GM21367 (cell line): Measurements from ENCODE around the gene SPIN2B.
"Not testable (repeated sequence)": the region's sequence is repeated elsewhere in the genome, so short reads cannot be mapped to it uniquely, and the experiment has no call there.

Experiments
- ATAC-seq: cut with Tn5 transposase; IDR thresholded peaks from one replicate; pipeline ENCODE4 v1.9.1; 2021; ENCODE audit not compliant: unreplicated experiment

Gene SPIN2B

DNA sequence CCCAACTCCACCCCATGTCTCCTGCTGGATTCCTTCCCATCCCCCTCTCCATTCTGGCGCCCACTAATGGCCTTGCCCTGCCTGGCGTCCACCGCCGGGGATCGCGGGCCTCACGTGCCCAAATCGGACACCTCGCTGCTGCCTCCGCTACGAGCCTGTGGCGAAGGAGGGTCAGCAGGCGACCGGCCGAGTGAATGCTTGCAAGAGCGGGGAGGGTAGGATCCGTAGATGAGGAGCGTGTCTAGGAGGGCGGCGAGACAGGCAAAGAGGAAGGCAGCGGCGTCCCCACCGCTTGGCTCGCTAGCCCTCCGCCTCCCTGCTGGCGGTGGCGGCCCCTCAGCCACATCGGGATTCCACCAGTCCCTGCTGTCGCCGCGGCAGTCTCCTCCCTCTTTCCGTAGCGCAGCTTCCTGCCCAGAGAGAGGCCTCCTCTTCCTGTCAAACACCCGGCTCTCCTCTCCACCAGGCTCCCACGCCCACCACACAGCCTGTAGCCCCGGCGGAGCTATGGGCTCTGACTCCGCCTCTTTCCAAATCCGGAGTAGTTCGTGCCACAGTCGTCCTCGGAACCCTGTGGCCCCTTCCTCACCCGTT lies at the start of gene SPIN2B:
SPIN2B (minus strand) TSS at position 387 of the 594 bp plus-strand sequence.
- ATAC-seq: peak; percentile 99

DNA sequence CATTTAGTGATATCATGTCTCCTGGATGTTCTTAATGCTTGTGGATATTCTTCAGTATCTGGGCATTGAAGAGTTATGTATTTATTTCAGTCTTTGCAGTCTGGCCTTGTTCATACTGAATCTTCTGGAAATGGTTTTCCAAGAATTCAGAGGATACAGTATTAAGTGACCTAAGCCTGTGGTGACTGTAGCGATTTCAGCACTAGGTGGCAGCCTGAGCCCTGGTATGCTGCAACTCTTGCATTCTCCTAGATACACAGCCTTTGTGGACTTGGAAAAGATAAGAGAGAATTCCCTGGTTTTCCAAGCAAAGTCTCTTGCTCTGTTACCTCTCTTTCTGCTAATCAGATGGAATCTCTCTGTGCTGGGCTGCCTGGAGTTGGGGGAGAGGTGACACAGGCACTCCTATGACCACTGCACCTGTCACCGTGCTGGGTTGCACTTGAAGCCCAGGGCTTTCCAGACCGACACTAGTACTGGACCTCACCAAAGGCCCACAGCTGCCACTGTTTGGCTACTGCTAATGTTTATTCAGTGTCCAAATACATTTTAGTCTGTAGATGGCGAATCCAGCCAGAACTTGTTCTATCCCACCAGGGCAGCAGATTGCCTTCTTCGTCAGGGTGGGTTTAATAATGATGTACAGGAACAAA lies 35.2 kb upstream of the SPIN2B start:
- no peak for ATAC-seq

DNA sequence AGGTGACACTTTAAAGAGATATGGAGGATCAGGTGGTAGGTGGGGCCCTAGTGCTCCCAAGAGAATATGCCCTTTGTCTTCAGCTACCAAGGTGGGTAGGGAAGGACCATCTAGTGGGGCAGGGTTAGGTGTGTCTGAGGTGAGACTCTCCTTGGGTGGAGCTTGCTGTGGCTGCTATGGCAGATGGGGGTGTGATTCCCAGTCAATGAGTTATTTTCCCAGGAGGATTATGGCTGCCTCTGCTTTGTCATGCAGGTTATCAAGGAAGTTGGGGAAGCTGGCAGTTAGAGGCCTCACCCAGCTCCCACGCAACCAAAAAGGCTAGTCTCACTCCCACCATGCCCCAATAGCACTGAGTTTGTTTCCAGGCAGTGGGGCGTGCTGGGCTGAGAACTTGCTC lies 33.8 kb upstream of the SPIN2B start:
- no peak for ATAC-seq

DNA sequence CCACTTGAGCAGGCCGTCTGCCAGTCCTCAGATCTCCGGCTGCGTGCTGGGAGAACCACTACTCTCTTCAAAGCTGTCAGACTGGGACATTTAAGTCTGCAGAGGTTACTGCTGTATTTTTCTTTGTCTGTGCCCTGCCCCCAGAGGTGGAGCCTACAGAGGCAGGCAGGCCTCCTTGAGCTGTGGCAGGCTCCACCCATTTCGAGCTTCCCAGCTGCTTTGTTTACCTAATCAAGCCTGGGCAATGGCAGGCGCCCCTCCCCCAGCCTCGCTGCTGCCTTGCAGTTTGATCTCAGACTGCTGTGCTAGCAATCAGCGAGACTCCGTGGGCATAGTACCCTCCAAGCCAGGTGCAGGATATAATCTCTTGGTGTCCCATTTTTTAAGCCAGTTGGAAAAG lies 30.9 kb upstream of the SPIN2B start:
- ATAC-seq: not testable (repeated sequence)

DNA sequence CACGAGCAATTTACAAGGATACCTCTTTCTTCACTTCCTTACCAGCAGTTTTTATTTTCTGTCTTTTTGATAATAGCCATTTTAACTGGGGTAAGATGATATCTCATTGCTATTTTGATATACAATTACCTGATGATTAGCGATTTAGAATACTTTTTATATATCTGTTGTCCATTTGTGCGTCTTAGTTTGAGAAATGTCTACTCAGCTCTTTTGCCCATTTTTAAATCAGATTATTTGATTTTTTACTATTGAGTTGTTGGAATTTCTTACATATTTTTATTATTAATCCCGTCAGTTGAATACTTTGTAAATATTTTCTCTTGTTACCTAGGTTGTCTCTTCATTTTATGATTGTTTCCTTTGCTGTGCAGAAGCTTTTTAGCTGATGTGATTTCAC lies 17.3 kb upstream of the SPIN2B start:
- no peak for ATAC-seq

DNA sequence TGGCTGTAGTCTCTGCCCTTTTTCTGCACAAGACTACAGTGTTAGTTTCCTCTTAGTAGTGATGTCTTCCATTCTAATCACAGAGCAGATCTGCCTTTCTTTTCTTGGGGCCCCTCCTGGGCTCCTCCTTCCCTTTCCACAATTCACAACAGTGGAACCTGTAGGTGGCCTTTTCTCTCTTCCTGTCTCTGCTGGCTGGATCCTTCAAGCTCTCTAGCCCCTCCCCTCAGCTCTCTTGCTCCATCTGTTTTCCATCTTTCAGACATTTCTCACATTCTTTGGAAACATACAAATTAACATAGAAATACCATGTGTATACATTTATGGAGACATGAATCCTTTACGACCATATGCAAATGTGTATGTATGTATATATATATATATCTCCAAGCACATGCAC lies 16.2 kb upstream of the SPIN2B start:
- no peak for ATAC-seq

DNA sequence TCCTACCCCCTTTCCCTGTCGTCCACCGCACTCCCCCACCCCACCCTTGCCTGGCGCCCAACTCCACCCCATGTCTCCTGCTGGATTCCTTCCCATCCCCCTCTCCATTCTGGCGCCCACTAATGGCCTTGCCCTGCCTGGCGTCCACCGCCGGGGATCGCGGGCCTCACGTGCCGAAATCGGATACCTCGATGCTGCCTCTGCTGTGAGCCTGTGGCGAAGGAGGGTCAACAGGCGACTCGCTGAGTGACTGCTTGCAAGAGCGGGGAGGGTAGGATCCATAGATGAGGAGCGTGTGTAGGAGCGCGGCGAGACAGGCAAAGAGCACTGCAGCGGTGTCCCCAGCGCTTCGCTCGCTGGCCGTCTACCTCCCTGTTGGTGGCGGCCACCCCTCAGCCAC lies 15.7 kb upstream of the SPIN2B start, which contains the start of gene SPIN2A:
SPIN2A (minus strand) TSS at position 325 of the 400 bp plus-strand sequence. CDS start 800 bp downstream, outside the sequence.
- not testable (repeated sequence) for ATAC-seq

DNA sequence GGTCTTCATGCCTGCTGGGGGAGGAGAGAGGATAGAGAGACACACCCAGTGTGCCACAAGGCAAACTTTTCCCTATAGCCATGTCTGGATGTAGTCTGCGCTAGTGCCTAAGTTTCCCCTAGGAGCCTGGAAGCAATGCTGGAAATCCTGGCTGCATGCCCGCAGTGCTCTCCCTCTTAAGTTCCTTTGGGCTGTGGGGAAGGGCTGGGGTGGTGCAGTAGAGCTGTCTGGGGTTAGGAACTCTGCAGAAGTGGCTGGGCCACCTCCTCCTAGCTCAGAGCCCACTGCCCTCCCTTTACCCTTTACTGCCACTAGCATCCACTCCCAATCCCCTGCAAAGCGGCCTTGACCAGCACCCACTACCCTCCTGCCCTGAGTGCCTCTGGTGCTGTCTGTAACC lies 15.2 kb upstream of the SPIN2B start:
- ATAC-seq: not testable (repeated sequence)

DNA sequence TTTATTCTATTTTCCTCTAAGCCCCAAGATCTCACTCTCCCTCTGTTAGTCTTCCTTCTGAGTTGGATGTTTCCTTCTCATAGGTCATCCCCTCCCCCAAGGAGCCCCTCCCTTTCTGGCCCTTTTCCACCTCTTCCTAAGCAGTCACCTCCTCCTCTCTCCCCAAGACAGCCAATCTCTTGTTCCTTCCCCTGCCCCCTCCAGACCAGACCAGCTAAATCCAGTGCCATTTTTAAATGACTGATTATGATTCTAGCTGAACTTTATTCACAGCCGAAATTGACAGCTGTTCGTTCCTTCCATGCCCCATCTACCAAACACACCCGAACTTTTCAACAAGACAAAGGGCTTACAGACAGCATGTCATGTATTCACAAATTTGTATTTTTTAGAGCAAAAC lies 13.9 kb upstream of the SPIN2B start:
- no peak for ATAC-seq

DNA sequence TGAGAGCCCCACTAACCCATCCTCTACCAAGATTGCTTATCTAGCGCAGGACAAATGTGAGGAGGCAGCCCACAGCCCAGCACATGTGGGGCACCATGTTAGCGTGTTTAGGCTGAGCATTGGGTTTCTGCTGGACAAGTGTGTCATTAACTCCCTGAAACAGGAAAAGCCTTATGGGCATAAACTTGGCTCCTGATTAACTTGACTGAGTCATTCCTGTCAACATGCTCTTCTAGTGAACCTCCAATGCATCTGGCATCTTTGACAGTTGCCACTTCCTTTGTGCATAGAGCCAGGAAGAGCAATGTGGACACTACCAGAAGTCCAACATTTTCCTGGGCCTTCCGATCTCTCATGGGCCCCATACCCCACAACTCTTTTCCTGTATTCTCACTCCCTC lies 13.4 kb upstream of the SPIN2B start:
- ATAC-seq: no peak

DNA sequence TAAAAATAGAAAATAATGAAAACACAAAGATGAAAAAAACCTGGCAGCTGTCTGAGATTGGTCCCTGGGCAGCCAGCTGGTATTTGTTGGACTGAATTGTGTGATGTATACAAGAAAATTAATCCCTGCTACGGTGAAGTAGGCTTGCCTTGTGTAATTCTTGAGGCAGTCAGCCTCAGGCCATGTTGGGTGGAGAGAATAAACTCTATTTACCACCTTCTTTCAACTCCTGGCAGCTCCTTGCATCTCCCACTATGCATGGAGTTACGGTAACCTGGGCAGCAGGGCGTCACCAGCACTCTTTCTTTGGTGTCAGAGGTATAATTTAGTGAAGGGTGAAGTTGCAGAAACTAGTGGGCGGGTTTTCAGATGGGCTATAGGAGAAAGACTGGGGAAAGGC lies 12.4 kb upstream of the SPIN2B start:
- no peak for ATAC-seq

DNA sequence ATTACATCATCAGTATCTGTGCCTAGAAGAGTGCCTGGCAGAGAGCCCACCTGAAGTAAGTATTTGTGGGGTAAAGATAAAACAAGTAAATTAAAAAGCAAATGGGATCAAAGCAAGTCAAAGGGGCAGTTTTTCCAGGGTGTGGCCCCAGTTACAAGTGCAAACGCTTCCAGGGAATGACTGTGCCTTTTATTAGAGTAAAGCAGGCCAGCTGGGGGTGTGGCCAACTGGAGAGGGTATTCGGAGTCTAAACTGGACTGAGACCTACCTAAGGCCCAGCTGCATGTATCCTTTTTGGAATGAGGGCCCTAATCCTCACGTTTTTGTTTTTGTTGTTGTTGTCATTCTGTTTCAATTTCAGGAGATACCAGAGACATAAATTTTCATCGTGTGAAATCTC lies 11.9 kb upstream of the SPIN2B start:
- ATAC-seq: not testable (repeated sequence)

DNA sequence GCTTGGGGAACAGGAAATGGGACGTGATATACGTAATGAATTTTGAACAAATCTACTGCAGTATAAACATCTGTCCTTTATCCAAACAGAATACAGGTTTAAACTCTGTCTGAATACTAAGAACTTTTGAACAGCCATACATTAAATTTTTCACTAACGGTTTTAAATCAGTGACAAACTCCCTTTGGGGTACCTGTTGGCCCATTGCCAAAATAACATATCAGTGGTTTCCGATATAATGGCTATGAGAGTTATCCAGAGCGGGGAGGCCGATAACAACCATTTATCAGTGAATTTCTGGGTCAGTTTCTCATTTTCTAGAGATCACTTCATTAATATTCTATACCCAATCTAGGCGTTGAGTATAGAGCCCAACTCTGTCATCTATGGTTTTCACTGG lies 10.7 kb upstream of the SPIN2B start:
- no peak for ATAC-seq

DNA sequence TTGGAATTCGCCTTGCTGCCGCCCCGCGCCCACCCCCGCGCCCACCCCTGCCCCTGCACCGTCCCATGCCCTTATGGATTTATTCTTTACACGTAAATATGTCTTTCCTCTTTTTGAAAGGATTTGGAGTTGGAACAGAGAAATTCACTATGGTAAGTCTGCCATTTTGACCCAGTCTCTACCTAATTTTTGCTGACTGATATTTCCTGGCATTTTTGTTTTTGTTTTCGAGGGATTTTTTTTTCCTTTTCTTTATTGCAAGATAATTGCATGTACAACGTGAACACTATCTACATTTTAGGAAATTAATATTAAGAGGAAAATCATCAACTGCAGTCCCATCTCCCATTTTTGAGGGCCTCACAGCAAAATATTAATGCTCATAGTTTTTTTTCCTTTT lies 468 bp upstream of the SPIN2B start:
- no peak for ATAC-seq

DNA sequence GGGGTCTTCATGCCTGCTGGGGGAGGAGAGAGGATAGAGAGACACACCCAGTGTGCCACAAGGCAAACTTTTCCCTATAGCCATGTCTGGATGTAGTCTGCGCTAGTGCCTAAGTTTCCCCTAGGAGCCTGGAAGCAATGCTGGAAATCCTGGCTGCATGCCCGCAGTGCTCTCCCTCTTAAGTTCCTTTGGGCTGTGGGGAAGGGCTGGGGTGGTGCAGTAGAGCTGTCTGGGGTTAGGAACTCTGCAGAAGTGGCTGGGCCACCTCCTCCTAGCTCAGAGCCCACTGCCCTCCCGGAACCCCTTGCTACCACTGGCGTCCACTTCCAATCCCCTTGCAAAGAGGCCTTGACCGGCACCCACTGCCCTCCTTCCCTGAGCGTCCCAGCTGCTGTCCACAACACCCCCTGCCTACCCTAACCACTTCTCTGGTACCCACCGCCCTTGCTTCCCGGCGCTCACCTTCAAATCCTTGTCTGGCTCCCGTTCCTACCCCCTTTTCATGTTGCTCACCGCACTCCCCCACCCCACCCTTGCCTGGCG lies 658 bp downstream of the SPIN2B start:
- not testable (repeated sequence) for ATAC-seq

DNA sequence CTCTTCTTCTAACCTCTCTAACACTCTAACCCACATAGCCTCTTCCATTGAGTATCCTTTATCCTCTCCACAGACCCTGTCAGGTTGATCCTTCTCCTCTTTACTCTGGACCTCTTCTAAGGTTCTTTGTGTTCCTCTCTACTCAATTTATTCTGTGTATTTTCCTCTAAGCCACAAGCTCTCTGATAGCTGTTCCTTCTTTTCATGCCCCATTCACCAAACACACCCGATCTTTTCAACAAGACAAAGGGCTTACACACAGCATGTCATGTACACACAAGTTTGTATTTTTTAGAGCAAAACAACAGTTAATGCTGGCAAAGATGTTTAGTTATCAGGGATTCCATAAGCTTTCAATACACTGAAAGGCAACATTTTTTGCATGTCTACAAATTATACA lies 1.9 kb downstream of the SPIN2B start:
- no peak for ATAC-seq

DNA sequence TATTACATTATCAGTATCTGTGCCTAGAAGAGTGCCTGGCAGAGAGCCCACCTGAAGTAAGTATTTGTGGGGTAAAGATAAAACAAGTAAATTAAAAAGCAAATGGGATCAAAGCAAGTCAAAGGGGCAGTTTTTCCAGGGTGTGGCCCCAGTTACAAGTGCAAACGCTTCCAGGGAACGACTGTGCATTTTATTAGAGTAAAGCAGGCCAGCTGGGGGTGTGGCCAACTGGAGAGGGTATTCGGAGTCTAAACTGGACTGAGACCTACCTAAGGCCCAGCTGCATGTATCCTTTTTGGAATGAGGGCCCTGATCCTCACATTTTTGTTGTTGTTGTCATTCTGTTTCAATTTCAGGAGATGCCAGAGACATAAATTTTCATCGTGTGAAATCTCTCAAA lies 3.8 kb downstream of the SPIN2B start:
- ATAC-seq: not testable (repeated sequence)

DNA sequence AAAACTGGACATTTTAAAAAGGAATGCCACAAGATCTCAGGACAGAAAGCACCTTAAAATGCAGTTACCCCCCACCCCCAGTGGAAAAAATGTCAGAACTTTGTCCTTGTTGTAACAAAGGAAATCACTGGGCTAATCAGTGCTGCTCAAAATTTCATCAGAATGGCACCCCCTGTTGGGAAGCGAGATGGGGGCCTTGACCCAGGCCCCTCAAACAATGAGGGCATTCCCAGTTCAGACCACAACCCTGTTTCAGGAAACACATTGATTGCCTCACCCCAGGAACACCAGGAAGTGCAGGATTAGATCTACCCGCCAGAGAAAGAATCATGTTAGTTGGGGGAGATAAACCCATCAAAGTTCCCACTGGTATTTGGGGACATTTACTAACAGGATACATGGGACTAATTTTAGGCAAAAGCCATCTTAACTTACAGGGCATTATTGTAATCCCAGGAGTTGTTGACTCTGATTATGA lies 16.4 kb downstream of the SPIN2B start:
- ATAC-seq: no peak

DNA sequence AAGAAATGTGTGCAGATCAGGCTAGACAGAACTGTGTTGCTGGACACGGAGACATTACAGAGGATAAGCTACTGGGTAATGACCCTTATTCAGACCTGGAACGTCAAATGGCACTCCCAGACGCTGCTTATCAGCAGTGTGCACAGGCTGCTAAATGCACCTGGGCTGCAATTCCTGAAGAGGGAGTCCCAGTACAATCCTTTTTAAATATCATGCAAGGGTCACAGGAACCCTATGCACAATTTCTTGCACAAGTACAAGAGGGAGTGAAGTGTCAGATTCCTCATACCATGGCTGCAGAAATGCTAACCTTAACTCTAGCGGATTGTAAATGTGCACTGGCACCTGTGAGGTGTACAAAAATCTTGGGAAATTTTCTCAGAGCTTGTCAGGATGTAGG lies 16.9 kb downstream of the SPIN2B start:
- ATAC-seq: no peak

DNA sequence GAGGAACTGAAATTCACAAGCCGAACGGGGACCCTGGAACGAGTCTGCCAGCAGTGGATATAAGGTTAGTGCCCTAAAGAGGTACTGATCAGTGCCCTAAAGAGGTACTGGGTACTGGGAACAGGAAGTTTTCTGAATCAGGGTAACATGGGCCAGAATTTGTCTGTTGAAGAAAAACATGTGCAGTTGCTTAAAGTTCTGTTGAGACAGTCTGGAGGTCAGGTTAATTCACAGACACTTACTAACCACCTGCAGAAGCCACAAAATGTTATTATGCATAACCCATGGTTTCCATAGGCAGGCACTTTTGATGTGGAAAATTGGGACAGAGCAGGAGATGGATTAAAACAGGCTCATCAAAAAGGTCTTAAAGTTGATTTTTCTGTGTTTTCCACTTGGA lies 17.9 kb downstream of the SPIN2B start:
- ATAC-seq: no peak

DNA sequence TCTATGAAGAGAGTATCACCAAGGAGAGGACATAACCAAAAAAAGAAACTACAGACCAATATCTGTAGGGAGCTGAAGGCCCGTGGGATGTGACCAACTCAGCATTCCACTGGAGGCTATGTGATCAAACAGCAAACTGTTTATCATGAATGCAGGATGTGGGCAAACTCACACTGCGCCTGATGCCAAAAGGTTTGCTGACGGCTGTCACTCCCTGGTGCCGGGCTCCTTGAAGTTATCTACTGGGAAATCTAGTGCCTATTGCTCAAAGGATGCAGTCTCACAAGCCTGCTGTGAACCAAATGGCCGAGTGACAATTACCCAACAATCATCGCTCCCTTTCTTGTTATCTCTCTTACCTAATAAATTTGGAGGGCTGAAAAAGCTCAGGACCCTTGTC lies 18.4 kb downstream of the SPIN2B start:
- not testable (repeated sequence) for ATAC-seq

DNA sequence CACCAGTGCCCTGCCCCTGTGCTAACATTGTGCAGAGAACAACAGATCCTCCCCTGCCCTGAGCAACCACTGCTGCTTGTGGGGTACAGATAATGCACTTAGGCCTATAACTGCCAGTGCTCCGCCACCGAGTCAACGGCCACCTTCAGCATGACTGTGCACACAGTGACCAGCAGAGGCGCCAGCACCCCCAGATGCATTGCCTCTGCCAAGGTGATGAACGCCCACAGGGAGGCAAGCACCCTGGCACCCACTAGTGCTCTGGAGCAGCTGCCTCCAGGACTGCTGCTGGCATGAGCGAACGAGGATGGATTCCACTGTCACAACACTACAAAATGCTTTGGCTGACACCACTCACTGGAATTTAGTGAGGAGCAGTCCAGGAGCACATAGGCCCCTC lies 38.2 kb downstream of the SPIN2B start:
- no peak for ATAC-seq
